GM19351 (cell line): Measurements from ENCODE around the gene SRSF6.
"Not testable (repeated sequence)": the region's sequence is repeated elsewhere in the genome, so short reads cannot be mapped to it uniquely, and the experiment has no call there.

Experiments used
- ATAC-seq: cut with Tn5 transposase; IDR thresholded peaks from one replicate; pipeline ENCODE4 v1.9.1; 2021; ENCODE audit warnings: mild to moderate bottlenecking, moderate library complexity; ENCODE audit not compliant: unreplicated experiment

SRSF6 gene

DNA sequence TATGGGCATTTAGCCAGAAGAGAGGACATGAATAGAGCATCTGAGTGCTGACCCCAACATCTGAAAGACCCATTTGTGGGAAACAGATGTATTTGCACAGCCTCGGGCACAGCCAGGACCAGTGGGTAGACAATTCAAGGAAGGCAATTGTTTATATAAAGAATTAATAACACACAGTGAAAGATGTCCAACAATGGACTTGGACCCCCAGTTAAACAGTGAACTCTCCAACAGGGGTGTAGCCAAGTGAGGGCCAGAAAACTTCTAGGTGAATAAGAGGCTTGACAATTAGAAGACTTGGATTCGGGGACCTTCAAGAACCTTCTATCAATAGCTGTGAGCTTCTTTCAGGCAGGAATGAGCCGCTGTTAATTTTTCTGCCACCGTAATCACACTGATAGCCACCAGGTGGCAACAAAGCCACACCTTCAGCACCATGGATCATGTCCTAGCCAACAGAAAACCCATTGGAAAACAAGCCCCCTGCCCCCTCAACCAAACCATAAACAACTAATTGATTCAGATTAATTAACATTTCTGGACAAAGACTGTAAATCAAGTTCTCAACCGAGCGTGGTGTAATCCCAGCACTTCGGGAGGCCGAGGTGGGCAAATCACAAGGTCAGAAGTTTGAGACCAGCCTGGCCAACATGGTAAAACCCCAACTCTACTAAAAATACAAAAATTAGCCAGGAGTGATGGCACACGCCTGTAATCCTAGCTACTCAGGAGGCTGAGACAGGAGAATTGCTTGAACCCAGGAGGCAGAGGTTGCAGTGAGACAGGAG, 8.8 kb upstream of the SRSF6 start:
- ATAC-seq, result peak; percentile 79

DNA sequence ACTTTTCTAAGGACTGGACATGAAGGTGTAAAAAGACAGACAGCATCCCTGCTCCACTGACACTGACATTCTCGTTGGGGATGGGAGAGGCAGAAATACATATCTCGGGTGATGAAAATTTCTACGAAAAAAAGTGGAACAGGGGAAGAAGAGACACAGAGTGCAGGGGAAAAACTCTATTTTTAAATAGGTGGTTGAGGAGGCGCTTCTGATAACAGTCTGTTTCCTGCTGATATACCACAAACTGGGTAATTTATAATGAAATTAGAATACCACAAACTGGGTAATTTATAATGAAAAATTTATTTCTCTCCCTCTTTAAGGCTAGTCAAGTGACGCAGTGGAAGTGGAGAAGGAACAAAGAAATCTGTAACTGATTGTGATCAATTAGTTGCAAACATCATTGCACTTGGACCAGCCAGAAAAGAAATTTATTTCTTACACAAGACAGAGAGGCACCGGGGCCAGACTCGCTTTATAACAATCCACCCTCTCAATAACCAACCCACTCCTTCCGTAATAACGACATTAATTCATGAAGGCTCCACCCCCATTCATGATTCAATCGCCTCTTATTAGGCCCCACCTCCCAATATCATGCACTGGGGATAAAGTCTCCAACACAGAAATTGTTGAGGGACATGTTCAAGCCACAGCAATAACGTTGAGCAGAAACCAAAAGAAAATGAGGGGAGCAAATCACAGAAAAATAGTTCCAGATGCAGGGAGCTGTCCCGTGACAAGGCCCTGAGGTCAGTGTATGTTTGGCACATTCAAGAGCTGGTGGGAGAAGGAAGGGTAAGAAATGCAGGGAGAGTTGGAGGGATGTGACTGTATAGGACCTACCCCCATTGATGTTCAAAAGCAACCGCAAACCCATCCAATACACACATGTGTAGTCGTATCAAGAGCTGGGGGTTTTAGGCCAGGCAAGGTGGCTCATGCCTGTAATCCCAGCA, 6.6 kb upstream of the SRSF6 start:
- no peak for ATAC-seq

DNA sequence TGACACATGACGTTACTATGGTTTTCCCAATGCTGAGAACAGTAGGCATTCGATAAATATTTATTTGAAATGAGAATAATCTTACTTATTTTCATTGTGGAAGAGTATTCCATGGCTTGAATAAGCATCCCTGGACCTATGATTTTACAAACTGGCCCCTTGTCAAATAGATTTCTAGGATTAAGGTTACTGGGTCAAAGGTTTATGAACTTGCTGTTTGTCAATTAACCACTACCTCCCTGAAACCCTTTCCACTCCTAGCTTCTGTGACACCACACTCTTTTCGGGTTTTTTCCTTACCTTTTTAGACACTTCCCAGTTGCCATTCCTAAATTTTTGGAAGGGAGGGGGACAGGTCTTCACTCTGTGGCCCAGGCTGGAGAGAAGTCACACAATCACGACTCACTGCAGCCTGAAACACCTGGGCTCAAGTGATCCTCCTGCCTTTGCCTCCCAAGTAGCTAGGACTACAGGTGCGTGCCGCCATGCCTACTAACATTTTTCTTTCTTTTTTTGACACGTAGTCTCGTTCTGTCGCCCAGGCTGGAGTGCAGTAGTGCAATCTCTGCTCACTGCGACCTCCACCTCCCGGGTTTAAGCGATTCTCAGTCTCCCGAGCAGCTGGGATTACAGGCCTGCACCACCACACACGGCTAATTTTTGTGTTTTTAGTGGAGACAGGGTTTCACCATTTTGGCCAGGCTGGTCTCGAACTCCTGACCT, 5.1 kb upstream of the SRSF6 start:
- no peak for ATAC-seq

DNA sequence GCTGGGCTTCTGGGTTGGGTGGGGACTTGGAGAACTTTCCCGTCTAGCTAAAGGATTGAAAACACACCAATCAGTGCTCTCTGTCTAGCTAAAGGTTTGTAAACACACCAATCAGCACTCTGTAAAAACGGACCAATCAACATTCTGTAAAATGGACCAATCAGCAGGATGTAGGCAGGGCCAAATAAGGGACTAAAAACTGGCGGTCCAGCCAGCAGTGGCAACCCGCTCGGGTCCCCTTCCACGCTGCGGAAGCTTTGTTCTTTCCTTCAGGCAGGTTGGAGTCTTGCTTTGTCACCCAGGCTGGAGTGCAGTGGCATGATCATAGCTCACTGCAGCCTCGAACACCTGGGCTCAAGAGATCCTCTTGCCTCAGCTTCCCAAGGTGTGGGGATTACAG, 1.4 kb upstream of the SRSF6 start:
- not testable (repeated sequence) for ATAC-seq

DNA sequence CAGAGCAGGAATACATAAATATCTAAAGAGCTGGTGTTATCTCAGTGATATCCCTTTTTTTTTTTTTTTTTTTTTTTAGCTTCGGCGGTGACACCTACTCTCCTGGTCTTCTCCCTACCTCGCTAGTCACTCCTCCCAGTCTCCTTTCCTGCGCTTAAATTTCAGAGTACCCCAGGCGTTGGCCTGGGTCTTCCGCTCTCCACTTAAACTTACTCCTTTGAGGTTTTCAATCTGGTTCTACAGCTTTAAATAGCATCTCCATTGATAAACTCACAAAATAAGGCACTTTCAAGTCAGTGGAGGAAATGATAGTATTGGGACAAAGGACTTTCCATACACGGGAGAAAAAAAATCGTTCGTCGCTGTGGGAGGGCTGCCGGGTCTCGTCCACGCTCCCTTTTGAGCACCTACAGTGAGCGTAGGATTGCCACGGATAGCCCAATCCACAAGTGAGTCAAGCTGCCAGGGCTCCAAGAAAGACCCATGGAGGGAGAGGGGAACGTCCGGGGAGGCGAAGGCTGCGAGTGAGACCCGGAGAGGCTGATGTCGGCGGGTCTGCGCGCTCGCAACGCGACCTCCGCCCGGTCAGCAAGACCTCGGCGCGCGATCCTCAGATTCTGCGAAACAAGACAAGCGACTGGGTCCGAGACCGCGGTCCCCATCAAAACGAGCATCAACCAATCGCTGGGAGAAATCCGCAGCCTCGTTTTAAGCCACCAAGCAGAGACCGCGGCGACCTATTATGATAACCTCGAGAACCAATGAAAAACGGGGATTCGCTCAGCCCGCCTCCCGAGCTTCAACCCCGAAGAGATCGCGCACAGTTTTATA, 672 bp upstream of the SRSF6 start:
- ATAC-seq, result peak; percentile 81

DNA sequence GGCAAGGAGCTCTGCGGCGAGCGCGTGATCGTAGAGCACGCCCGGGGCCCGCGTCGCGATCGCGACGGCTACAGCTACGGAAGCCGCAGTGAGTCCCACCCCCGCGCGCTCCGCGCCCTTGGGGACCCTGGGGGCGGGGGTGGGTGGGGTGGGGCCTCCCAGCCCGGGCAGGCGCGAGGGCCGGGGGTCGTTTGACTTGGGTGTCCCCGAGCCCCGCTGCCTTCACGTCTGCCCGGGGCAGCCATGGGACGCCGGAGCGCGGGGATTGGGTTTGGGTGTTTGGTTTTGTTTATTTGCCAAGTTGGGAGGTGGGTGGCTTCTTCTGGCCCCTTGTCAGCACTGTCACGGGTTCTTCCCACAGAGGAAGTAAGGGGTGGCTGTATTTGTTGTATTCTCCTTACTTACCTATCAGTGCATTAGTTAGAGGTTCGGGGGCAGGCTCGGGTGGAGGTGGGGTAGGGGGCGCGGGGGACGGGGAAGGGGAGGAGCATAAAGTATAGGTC, 777 bp downstream of the SRSF6 start:
- peak; percentile 2 for ATAC-seq

DNA sequence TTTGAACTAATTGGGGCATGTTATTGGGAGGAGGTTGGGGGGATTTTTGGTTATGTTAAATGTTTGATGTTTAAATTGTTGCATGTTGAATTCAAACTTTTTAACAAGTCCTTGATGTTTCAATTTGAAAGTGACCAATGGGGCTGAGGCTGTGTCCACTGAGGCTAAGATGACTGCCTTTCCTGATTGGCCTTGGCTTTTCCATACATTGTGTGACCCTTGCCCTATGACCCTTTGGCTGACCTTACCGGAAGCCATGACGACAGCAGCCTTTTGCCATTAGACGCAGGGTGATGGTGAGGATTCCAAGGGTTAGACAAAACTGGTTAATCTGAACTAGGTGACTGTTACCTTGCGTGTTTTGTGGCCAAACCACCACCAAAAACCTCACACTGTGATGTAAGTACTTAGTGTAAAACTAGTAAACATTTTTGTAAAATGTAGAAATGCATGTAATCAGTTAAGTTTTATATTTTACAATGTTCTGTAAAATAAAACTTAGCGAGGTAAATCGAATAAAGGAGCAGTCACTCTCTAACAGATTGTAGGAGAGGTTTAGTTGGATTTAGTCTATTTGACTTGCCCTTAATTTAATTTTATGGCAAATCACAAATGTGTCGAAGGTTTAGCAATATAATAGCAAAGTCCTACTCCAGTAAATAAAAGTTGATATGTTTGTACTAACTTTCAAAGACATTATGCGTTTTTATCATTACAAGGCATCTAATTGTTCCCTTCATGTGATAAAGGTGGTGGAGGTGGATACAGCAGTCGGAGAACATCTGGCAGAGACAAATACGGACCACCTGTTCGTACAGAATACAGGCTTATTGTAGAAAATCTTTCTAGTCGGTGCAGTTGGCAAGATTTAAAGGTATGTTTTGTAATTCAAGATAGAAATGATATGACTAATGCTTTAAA, 1.6 kb downstream of the SRSF6 start:
- ATAC-seq, result no peak

DNA sequence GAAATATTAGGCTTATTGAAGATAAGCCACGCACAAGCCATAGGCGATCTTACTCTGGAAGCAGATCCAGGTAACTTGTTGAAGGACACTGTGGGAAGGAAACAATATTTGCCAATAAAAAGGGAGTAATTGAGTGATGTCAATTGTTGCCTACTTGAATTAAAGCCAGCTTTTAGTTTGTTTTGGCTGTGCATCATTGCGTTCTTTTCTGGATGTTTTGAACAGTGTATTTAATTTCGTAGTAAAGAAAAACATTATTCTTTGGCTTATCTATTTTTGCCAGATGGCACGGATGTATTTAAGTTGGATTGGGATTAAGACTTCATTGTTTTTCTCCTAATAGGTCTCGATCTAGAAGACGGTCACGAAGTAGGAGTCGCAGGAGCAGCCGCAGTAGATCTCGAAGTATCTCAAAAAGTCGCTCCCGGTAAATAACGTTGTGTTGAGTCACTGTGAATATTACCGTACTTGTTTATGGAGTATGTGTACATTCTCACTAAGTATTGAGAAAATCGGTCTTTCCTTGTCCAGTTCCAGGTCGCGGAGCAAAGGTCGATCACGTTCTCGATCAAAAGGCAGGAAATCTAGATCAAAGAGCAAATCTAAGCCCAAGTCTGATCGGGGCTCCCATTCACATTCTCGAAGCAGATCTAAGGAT, 2.6 kb downstream of the SRSF6 start:
- ATAC-seq, result no peak

DNA sequence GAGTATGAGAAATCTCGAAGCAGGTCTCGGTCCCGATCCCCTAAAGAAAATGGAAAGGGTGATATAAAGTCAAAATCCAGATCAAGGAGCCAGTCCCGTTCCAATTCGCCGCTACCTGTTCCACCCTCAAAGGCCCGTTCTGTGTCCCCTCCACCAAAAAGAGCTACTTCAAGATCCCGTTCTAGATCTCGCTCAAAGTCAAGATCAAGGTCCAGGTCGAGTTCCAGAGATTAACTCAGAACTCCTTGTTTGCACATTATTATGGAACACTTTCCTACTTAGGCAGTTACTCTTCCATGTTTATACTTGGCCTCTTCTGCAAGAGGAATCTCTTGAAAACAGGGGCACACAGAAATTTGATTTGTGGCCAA, 3.1 kb downstream of the SRSF6 start:
- ATAC-seq, result no peak

DNA sequence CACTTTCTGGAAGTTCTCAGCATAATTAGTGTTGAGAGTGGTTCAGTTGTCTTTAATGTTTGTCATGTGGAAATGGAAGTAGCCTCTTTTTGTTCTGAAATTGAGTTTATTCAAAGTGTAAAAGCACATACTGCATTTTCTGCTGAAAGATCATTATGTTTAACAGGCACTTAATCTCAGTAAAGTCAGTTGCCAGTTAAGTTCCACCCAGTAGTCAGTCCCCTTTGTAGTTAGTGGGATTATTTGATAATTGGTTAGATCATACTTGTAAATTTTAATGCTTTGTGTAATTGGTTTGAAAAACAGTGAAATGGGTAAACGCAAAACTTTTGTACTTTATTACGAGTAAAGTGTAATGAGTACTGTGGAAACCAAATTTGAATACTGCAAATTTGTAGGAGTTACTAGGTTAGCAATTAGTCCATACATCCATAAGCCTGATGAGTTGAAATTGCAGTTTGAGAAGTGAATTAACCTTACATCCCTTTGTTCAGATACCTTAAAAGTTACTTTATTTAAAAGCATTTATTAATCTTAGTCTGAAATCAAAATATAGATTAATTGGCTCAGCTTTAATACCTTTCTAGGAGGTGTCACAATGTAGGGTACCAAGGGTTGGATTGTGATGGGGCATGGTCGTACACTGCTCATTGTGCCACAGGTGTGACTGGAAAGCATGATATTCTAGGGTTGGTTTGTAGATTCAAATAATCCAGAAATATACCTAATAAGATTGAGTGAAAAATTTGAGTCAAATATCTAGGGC, 4.4 kb downstream of the SRSF6 start:
- ATAC-seq, result no peak

DNA sequence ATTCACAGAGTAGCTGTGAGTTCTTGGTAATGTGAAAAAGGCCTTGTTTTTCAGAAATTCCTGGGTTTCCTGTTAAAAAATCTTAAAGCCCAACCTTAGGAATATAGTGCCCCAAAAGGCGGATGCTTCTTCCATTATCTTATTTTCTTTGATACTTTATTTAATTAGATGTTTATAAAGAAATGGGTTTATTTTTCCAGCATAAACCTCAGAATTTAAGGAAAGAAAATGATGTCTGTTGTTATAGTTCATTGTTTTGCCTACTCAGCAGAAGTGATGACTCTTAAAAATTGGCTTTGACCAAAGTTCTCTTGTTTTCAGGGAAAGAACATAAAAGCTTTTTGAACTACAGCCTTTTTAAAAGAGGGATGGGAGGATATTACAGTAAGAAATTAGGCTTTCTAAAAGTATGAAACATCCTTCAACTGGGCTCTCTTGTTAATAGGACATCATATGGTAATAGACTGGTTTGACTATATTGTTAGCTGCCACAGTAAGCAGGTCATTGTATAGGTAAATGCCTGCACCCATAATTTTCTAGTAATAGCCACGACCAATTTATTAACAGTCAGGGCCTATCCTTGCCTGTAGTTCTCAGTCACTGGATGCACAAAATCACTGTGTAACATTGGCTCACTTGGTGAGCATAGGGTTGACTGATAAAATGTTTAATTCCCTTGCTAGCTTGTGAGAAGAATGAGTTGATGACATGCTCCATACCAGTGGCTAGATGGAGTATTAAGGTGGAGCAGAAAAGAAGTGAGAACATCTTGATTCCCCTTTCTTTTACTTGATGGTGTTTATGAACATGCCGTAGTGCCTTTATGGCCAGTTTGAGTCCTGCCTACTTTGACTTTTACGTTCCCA, 5.2 kb downstream of the SRSF6 start:
- ATAC-seq, result no peak

DNA sequence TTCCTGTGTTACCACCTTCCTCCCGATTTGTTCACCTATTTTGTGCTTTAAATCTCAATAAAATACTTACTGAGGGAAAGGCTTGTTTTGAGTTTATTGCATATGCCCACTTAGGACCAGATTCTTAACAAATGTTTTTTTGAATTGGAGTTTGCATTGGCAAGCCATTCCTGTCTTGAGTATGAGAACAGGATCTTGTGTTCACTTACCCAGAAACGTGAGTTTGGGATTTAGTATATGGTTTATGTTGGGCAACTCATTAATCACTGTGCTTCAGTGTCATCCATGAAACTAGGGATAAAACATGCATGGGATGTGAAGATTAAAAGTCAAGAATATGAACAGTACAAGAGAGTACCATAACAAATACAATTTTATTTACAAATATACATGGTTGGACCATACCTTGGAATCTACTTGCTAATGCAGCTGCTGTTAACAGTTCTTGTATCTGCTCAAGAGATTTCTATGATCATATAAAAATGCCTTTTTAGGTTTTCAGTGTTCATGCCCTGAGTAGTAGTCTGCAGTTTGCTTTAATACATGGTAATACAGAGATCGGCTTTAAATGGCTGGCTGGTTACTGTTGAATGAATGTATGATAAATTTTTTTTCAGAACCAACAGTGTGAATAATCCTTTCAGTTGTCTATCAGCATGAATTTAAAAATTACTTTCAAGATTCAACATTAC, 6.0 kb downstream of the SRSF6 start:
- no peak for ATAC-seq

DNA sequence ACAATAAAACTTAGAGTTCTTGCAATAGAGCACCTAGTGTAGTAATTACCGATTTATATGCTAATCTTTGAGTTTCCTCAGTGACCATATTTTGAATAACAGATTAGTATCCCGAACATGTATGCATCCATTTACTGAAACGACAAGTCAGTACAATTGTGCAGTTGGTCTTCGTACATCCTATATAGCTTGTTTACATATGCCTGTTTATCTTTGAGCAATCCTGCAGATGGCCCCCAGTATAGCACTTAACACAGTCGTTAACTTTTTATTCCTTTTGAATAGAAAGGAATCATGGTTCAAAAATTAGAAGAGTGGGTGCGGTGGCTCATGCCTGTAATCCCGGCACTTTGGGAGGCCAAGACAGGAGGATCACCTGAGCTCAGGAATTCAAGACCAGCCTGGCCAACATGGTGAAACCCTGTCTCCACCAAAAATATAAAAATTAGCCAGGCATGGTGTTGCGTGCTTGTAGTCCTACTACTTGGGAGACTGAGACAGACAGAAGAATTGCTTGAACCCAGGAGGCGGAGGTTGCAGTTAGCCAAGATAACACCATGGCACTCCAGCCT, 6.6 kb downstream of the SRSF6 start:
- ATAC-seq, result no peak

DNA sequence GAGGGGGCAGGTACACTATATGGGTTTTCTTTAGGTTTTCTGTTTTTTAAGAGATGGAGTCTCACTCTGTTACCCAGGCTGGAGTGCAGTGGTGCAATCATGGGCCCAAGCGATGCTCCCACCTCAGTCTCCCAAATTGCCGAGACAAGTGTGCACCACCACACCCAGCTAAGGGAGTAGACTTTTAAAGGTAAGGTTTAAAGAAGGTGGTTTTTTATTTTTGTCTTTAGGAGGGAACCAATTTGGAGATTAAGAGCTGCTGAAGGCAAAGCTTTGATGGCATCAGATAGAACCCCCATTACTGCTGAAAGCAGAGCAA, 7.9 kb downstream of the SRSF6 start:
- no peak for ATAC-seq

DNA sequence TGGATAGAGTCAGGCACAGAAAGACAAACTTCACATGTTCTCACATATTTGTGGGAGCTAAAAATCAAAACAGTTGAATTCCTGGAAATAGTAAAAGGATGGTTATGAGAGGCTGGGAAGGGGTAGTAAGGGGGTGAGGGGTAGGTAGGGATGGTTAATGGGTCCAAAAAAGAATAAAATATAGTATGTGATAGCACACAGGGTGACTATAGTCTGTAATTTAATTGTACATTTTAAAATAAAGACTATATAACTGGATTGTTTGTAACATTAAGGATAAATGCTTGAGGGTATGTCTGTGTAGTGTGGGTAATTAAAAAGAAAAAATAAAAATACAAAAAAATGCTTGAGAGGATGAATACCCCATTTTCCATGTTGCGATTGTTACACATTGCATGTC, 9.9 kb downstream of the SRSF6 start:
- ATAC-seq, result no peak

DNA sequence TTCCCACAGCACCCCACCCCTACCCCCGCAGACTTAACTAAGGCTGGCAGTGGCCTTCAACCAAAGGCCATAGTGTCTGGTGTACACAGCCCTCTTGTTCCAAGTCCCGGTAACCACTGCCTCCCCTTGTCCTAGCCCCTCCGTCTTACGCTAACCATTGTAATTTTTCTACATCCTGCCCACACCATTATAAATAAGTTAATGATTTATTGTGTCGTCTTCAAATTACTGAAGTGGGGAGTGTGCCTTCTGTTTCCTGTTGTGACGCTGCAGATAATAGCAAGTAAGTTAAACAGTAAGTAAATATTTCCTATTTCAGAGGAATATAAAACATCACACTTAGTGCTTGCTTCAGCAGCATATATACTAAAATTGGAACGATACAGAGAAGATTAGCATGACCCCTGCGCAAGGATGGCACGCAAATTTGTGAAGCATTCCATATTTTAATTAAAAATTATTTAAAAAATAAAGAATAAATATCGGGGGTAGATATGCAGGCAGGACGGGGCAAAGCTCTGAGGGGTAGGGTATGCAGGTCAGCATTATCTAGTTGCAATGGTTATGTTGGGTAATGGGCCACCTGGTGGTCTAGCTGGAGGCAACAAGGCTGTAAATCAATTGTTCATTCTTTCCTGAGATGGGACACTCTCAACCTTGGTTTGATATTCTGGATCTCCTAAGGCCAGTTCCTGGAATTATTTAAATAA, 15.1 kb downstream of the SRSF6 start:
- ATAC-seq, result no peak
